T-helper 17 cell (primary cell): Measurements from ENCODE around the gene DLG2. TPM values are rescaled to one million over a fixed set of nuclear protein-coding genes. Genes with fewer than 3 reads are reported as not detected.
A peak's percentile ranks its signal among the peaks of the same experiment; 100 is the strongest.

Experiments
- ATAC-seq: fragments of 150-1000 bp; cut with Tn5 transposase; 2 replicates; pipeline ENCODE4 v1.10.0; 2021; ENCODE audit warnings: mild to moderate bottlenecking, moderate library complexity
- DNase-seq, 3 donors: peaks; one replicate each; pipeline versions ENCODE4 v3.0.0 to v3.0.0-alpha.2; 2020 to 2021
- H3K9me3 ChIP-seq: one replicate; pipeline ENCODE4 v1.7.0; 2013; ENCODE audit warnings: low read length, mild to moderate bottlenecking; ENCODE audit not compliant: control insufficient read depth, poor library complexity, severe bottlenecking
- H3K27ac Mint-ChIP-seq: one replicate; pipeline ENCODE4 v1.8.0; 2022; ENCODE audit warnings: mild to moderate bottlenecking, moderate library complexity, mixed read lengths
- H3K27me3 Mint-ChIP-seq: one replicate; pipeline ENCODE4 v1.8.0; 2022; ENCODE audit warnings: mixed read lengths
- H3K36me3 Mint-ChIP-seq: one replicate; pipeline ENCODE4 v1.8.0; 2022; ENCODE audit warnings: low read depth, mixed read lengths
- H3K4me1 Mint-ChIP-seq: one replicate; pipeline ENCODE4 v1.8.0; 2022; ENCODE audit warnings: mild to moderate bottlenecking, mixed read lengths
- H3K4me3 Mint-ChIP-seq: one replicate; pipeline ENCODE4 v1.8.0; 2022; ENCODE audit warnings: mild to moderate bottlenecking, moderate library complexity, mixed read lengths
- total RNA-seq, 4 donors: library from RNA in 2 of 4; stranded (reverse) in 2 of 4; gene quantifications; one replicate each; pipeline ENCODE4 v1.2.3 and lab custom pipeline; 2022 to 2026

DLG2 gene
- total RNA-seq, 2 donors from 2014 or later = 1.0 to 2.2 TPM

DNA sequence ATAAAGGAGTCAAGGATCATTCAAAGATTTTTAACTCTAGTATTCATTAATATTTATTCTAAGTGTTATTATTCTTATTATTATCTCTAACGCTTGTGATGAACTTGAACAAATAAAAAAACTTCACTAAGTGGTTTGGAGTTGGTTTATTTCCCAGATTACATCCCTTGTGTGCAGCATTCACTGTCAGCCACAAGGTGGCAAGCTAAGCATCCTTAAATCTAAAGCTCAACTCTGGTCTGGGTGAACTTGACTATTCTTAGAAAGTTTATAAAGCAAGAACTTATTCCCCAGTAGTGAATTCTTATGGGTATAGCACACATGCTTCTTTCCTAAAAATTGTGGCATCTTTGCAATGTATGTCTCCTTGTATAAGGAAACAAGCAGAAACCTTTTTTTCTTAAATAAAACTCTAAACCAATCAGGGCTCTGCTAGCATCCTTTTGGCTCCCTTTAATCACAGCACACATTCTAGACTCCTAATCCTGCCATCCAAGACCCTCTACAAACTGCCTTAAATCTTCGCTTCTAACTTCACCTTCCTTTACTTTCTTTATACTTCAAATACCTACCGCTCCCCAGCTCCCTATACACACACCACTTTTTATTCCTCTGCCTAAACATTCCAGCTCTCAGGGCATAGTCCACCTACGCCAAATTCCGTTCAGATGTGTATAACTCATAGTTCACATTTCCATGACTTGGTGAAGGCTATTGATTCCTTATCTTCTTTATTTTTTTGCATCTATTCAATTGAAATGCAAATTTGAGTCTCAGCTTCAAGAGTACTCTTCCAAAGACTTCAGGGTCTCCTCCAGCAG, 1068.8 kb downstream of the DLG2 start:
- no peaks in the 10 kb centered on the region for H3K4me1 Mint-ChIP-seq
- DNase-seq (no peak), ATAC-seq (no peak)
- H3K9me3 ChIP-seq = no peaks in the 10 kb centered on the region
- H3K4me3 Mint-ChIP-seq = no peak overlapping the region
- no peaks in the 10 kb centered on the region for H3K36me3 Mint-ChIP-seq
- H3K27ac Mint-ChIP-seq = no peak overlapping the region
- no peaks in the 10 kb centered on the region for H3K27me3 Mint-ChIP-seq

GRCh38 chr11:84552791-84553190, 1074.4 kb downstream of the DLG2 start:
- Mint-ChIP-seq H3K4me1 (no peaks in the 10 kb centered on the region), H3K27ac (no peak overlapping the region), H3K4me3 (no peak overlapping the region), H3K27me3 (no peaks in the 10 kb centered on the region), H3K36me3 (no peaks in the 10 kb centered on the region)
- ATAC-seq (no peak), DNase-seq (no peak)
- no peaks in the 10 kb centered on the region for H3K9me3 ChIP-seq

GRCh38 chr11:84549217-84549616, 1077.9 kb downstream of the DLG2 start:
- Mint-ChIP-seq H3K27ac (no peak overlapping the region), H3K36me3 (no peaks in the 10 kb centered on the region), H3K27me3 (no peaks in the 10 kb centered on the region), H3K4me3 (no peak overlapping the region), H3K4me1 (no peaks in the 10 kb centered on the region)
- DNase-seq = no peak
- H3K9me3 ChIP-seq = no peaks in the 10 kb centered on the region
- peak; percentile 40 for ATAC-seq

- no peak overlapping the region for H3K4me3 Mint-ChIP-seq
- H3K4me1 Mint-ChIP-seq = no peaks in the 10 kb centered on the region
- ATAC-seq (no peak), DNase-seq (no peak)
- no peaks in the 10 kb centered on the region for H3K9me3 ChIP-seq
- no peaks in the 10 kb centered on the region for H3K27me3 Mint-ChIP-seq
- no peaks in the 10 kb centered on the region for H3K36me3 Mint-ChIP-seq
- no peak overlapping the region for H3K27ac Mint-ChIP-seq
These were observed 1082.6 kb downstream of the DLG2 start for GRCh38 chr11:84544566-84544965.

DNA sequence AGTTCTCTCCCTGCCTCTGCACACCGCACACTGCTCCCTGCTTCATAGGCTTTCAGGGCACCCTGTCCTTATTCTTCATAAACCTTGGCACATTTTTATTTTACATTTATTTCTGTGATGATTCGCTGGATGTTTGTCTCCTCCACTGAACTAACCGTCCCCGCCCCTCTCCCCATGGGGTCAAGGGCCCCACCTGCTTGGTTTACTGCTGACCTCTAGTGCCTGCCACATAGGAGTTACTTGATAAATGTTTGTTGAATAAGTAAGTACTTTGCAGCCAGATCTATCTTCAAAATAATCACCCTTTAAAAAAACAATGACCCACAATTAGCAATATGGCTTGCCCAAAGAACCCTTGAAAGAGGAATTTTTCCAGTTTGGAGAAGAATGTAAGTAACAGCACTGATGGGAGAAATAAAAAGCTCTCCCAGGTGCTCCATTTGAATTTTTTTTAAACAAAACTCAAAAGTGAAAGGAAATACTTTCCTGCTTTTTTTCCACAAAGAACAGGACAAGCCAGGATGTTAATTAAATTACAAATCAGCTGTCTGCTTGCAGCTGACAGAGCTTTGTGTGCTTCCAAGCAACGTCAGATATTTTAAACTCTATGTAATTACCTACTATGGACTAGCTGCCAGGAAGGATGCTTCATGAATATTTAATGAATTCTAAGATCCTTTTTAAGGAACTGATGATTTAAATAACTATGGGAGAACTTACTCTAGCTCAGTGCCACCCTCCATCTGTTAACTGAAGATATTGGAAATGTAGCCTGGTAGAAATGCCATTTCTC, 1083.6 kb downstream of the DLG2 start:
- ATAC-seq = no peak
- no peaks in the 10 kb centered on the region for H3K27me3 Mint-ChIP-seq
- no peaks in the 10 kb centered on the region for H3K4me1 Mint-ChIP-seq
- no peak overlapping the region for H3K27ac Mint-ChIP-seq
- H3K36me3 Mint-ChIP-seq = no peaks in the 10 kb centered on the region
- H3K4me3 Mint-ChIP-seq = no peak overlapping the region
- H3K9me3 ChIP-seq = no peaks in the 10 kb centered on the region
- DNase-seq = no peak

- no peaks in the 10 kb centered on the region for H3K4me1 Mint-ChIP-seq
- H3K36me3 Mint-ChIP-seq = no peaks in the 10 kb centered on the region
- DNase-seq = no peak
- H3K4me3 Mint-ChIP-seq = no peak overlapping the region
- ATAC-seq = no peak
- H3K9me3 ChIP-seq = no peaks in the 10 kb centered on the region
- no peaks in the 10 kb centered on the region for H3K27me3 Mint-ChIP-seq
- no peak overlapping the region for H3K27ac Mint-ChIP-seq
These were observed 1085.3 kb downstream of the DLG2 start for GRCh38 chr11:84541731-84542340.

- H3K27ac Mint-ChIP-seq = no peak overlapping the region
- DNase-seq (no peak), ATAC-seq (no peak)
- H3K4me3 Mint-ChIP-seq = no peak overlapping the region
- no peaks in the 10 kb centered on the region for H3K36me3 Mint-ChIP-seq
- H3K9me3 ChIP-seq = no peaks in the 10 kb centered on the region
- no peaks in the 10 kb centered on the region for H3K4me1 Mint-ChIP-seq
- no peaks in the 10 kb centered on the region for H3K27me3 Mint-ChIP-seq
These were observed 1090.7 kb downstream of the DLG2 start for GRCh38 chr11:84536456-84536855.

DNA sequence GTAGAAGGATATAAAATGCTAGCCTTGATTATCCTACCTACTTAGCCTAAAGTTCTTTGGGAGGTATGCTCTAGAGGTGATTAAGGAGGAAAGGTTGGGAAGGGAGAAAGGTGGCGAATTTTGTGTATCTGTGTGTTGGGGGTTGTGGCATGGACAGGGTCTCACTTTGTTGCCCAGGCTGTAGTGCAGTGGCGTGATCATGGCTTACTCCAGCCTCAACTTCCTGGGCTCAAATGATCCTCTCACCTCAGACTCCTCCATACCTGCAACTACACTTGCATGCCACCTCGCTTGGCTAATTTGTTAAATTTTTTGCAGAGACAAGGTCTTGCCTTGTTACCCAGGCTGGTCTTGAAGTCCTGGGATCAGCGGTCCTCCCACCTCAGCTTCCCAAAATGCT, 1094.8 kb downstream of the DLG2 start:
- DNase-seq (no peak), ATAC-seq (no peak)
- H3K9me3 ChIP-seq = no peaks in the 10 kb centered on the region
- no peak overlapping the region for H3K4me3 Mint-ChIP-seq
- H3K27me3 Mint-ChIP-seq = no peaks in the 10 kb centered on the region
- H3K36me3 Mint-ChIP-seq = no peaks in the 10 kb centered on the region
- H3K4me1 Mint-ChIP-seq = no peaks in the 10 kb centered on the region
- H3K27ac Mint-ChIP-seq = no peak overlapping the region

DNA sequence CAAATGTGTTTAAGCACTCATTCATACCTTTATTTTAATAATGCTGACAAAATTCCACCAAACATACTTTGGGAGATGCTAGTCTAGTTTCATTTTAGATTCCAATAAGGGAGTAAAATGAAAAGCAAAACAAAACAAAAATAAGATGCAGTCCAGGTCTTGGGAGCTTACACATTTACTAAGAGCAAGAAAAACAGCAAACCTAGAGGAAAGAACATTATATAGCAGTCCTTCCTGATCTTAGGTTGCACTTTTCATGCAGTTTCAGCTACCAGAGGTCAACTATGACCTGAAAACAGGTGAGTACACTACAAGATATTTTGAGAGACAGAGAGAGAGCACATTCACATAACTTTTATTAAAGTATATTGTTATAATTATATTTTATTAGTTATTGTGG, 1100.9 kb downstream of the DLG2 start:
- no peaks in the 10 kb centered on the region for H3K9me3 ChIP-seq
- no peak overlapping the region for H3K27ac Mint-ChIP-seq
- ATAC-seq (no peak), DNase-seq (no peak)
- no peak overlapping the region for H3K4me3 Mint-ChIP-seq
- H3K36me3 Mint-ChIP-seq = no peaks in the 10 kb centered on the region
- no peaks in the 10 kb centered on the region for H3K27me3 Mint-ChIP-seq
- no peaks in the 10 kb centered on the region for H3K4me1 Mint-ChIP-seq

DNA sequence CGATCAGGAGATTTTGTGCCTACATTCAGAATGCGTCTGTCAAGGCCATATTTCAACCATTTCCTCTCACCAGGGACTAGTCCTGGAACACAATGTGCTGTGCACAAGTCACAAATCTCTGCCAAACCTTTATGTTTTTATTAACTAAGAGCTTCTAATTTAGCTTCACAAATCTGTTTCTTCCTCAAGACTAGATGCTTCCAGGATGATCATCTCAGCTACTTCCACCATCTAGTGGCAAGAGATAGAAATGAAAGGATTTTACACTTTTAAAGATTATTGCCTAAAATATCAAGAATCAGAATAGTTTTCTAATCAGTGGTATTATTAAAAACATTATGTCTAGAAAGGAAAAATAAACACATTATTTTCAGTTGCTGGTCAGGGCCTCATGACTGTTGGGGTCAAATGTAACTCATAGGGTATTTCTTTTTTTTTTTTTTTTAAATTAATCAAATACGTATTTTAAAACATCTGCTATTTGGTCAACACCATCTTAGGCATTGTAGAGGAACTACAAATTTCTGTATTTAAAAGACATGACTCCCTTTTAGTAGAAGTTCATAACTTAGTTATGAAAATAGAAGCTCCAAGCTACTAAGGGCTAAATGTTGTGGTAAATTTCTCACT, 1102.6 kb downstream of the DLG2 start:
- ATAC-seq = no peak
- H3K27me3 Mint-ChIP-seq = no peaks in the 10 kb centered on the region
- H3K27ac Mint-ChIP-seq = no peak overlapping the region
- no peaks in the 10 kb centered on the region for H3K36me3 Mint-ChIP-seq
- H3K4me3 Mint-ChIP-seq = no peak overlapping the region
- DNase-seq = no peak
- no peaks in the 10 kb centered on the region for H3K4me1 Mint-ChIP-seq
- H3K9me3 ChIP-seq = no peaks in the 10 kb centered on the region

- no peaks in the 10 kb centered on the region for H3K4me1 Mint-ChIP-seq
- H3K9me3 ChIP-seq = no peaks in the 10 kb centered on the region
- DNase-seq (no peak), ATAC-seq (no peak)
- H3K36me3 Mint-ChIP-seq = no peaks in the 10 kb centered on the region
- no peak overlapping the region for H3K27ac Mint-ChIP-seq
- no peaks in the 10 kb centered on the region for H3K27me3 Mint-ChIP-seq
- H3K4me3 Mint-ChIP-seq = no peak overlapping the region
These were observed 1104.8 kb downstream of the DLG2 start for GRCh38 chr11:84522331-84522730.

- H3K4me3 Mint-ChIP-seq = no peak overlapping the region
- ATAC-seq (no peak), DNase-seq (no peak)
- no peak overlapping the region for H3K27ac Mint-ChIP-seq
- H3K36me3 Mint-ChIP-seq = no peaks in the 10 kb centered on the region
- no peaks in the 10 kb centered on the region for H3K9me3 ChIP-seq
- H3K27me3 Mint-ChIP-seq = no peaks in the 10 kb centered on the region
- no peaks in the 10 kb centered on the region for H3K4me1 Mint-ChIP-seq
These were observed 1108.4 kb downstream of the DLG2 start for GRCh38 chr11:84518631-84519183.

- DNase-seq = no peak
- ATAC-seq = no peak
- Mint-ChIP-seq H3K4me1 (no peaks in the 10 kb centered on the region), H3K4me3 (no peak overlapping the region), H3K27me3 (no peaks in the 10 kb centered on the region), H3K36me3 (no peaks in the 10 kb centered on the region), H3K27ac (no peak overlapping the region)
- H3K9me3 ChIP-seq = no peaks in the 10 kb centered on the region
These were observed 1112.7 kb downstream of the DLG2 start for GRCh38 chr11:84514436-84514835.
